Measurements from ENCODE around the gene GJB5.
"Not testable (repeated sequence)": the region's sequence is repeated elsewhere in the genome, so short reads cannot be mapped to it uniquely, and the experiment has no call there.

GJB5 gene

GRCh38 chr1:34736692-34737091 is 18.2 kb upstream of the GJB5 start:
- no peak for TF ChIP-seq ZFX (IDR thresholded peaks at IDR 0.05; ENCODE audit: borderline replicate concordance)
- TF ChIP-seq CTCF (IDR thresholded peaks at IDR 0.05): no peak
- no peak overlapping the region for H3K27ac ChIP-seq

GRCh38 chr1:34737236-34737635 is 17.6 kb upstream of the GJB5 start:
- not testable (repeated sequence) for H3K27ac ChIP-seq

DNA sequence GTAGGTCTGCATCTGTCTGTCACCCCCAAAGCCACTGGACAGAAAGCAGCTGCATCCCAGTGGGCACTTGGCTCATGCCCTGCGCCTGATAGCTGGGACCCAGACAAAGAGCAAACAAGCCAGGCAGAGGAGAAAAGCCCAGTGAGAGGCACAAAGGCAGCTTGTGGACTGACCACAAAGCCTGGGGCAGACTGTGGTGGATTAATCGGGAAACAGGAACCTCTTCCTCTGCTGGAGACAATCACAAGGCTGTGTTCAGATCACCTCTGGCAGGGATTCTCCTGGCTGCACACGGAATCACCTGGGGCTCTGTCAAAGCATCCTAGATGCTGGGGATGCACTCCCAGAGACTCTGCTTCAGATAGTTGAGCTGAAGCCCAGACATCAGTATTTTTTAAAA is 15.2 kb upstream of the GJB5 start:
- TF ChIP-seq CTCF (IDR thresholded peaks at IDR 0.05) (no peak), ZFX (IDR thresholded peaks at IDR 0.05; ENCODE audit: borderline replicate concordance) (no peak)

DNA sequence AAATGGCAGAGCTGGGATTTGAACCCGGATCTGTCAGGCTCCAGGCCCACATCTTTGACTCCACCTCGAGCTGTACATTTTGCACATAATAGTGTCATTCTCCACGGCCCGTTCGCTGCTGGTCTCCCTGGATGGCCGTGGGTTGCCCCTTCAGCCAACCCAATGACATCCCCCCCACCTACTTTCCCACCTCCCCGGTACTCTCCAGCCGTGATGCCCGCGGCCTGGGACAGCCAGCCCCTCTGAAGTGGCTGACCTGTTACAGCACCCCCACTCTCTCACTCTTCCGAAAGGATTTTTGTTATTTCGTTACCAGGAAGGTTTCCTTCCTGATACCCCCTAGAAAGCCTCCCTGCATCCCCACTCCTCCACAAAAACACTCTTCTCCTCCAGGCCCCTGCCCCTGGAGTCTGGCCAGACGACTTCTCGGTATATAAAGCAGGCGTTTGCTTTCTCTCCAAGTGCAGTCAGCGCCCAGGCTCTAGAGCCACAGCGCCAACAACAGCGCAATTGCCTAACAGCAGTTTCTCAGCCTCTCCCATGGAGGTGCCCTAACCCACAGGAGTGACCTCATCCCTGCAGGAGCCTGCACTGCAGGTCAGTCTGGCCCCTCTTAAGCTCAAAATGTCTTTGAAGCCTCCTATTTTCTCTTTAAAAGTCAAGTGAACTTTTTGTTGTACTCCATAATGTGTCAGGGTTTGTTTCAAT is 14.5 kb upstream of the GJB5 start:
- TF ChIP-seq CTCF (IDR thresholded peaks at IDR 0.05): no peak
- no peak for TF ChIP-seq ZFX (IDR thresholded peaks at IDR 0.05; ENCODE audit: borderline replicate concordance)
- no peak overlapping the region for H3K27ac ChIP-seq

More for the DNA sequence above, 15.2 kb upstream of the GJB5 start:
- no peak overlapping the region for H3K27ac ChIP-seq

DNA sequence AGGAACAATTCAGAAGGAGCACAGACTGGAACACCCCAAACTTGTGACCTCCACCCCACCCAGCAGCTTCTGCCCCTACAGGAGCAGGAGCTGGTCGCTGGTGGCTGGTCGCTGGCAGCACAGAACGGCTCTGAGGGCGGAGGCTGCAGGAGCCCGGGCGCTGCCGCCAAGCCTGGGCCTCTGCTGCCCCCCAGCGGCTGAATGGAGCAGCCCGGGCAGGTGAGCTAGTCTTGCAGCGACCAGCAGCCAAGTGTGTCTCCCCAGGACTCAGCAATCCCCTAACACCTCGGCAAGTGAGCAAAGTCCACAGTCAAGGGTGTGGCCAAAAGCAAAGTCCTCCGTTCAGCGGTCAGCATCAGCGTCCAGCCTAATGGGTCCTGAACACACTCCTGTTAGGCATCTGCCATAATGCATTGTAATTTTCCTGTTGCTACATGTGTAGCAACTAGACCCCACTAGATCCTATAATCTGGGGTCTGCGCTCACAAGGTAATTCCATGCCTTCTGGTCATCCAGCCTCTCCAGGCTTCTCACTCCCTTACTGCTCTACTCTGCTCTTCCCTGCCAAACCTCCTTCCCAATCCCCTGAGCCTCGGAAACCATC is 12.1 kb upstream of the GJB5 start:
- H3K27ac ChIP-seq: no peak overlapping the region
- peak; percentile 95 for TF ChIP-seq CTCF (IDR thresholded peaks at IDR 0.05)
- no peak for TF ChIP-seq ZFX (IDR thresholded peaks at IDR 0.05; ENCODE audit: borderline replicate concordance)

- no peak for TF ChIP-seq ZFX (IDR thresholded peaks at IDR 0.05; ENCODE audit: borderline replicate concordance)
- no peak for TF ChIP-seq CTCF (IDR thresholded peaks at IDR 0.05)
- no peak overlapping the region for H3K27ac ChIP-seq
Observed at GRCh38 chr1:34743775-34744174, 11.1 kb upstream of the GJB5 start.

- H3K27ac ChIP-seq: no peak overlapping the region
- TF ChIP-seq CTCF (IDR thresholded peaks at IDR 0.05) (no peak), ZFX (IDR thresholded peaks at IDR 0.05; ENCODE audit: borderline replicate concordance) (no peak)
Observed at GRCh38 chr1:34744851-34745250, 10.0 kb upstream of the GJB5 start.
